Naive thymus-derived CD8-positive, alpha-beta T cell (primary cell): ENCODE results near the gene CHTF18. TPM values are rescaled to one million over a fixed set of nuclear protein-coding genes. Genes with fewer than 3 reads are reported as not detected.

ENCODE experiments used
- ATAC-seq, 2 donors: fragments of 150-1000 bp; cut with Tn5 transposase in 1 of 2; sonication (Bioruptor Pico), chemical (Tn5 transposase) in 1 of 2; 1 replicate in 1 of 2; 2 replicates in 1 of 2; pipeline ENCODE4 v1.10.0; 2021; ENCODE audit warnings: mild to moderate bottlenecking in 2 of 2, moderate library complexity in 2 of 2
- POLR2A ChIA-PET: fragments of 350-600 bp; sonication (Branson Sonifier 250); formaldehyde crosslinking; loops from one replicate; lab custom pipeline; 2021; ENCODE audit warnings: antibody characterized with exemption; lab: Charles Lee
- DNase-seq, 10 donors: peaks; one replicate each; pipeline versions ENCODE4 v3.0.0 to v3.0.0-alpha.2; 2020 to 2022
- H3K27ac Mint-ChIP-seq, 10 donors: one replicate each; pipeline ENCODE4 v1.8.0; 2020 to 2022; ENCODE audit warnings: mild to moderate bottlenecking in 10 of 10, mixed read lengths in 10 of 10, moderate library complexity in 4 of 10, inconsistent platforms in 1 of 10
- H3K27me3 Mint-ChIP-seq, 5 donors: one replicate each; pipeline ENCODE4 v1.8.0; 2021 to 2022; ENCODE audit warnings: mixed read lengths in 5 of 5
- H3K36me3 Mint-ChIP-seq, 3 donors: one replicate each; pipeline ENCODE4 v1.8.0; 2020 to 2022; ENCODE audit warnings: mixed read lengths in 3 of 3, mild to moderate bottlenecking in 2 of 3, inconsistent platforms in 1 of 3
- H3K4me1 Mint-ChIP-seq, 4 donors: one replicate each; pipeline ENCODE4 v1.8.0; 2021 to 2022; ENCODE audit warnings: mixed read lengths in 4 of 4
- H3K4me3 Mint-ChIP-seq, 10 donors: one replicate each; pipeline ENCODE4 v1.8.0; 2020 to 2022; ENCODE audit warnings: mild to moderate bottlenecking in 10 of 10, mixed read lengths in 10 of 10, moderate library complexity in 6 of 10, inconsistent platforms in 1 of 10
- H3K9me3 Mint-ChIP-seq, 9 donors: one replicate each; pipeline ENCODE4 v1.8.0; 2020 to 2022; ENCODE audit warnings: mixed read lengths in 9 of 9, mild to moderate bottlenecking in 3 of 9, inconsistent platforms in 1 of 9, moderate library complexity in 1 of 9
- microRNA-seq: library from miRNA; unstranded; fragments of <30 nt; microRNA quantifications from one replicate; pipeline ENCODE4 v1.2.0, GENCODE V29; 2022; ENCODE audit warnings: borderline microRNAs expressed
- polyA plus RNA-seq, 3 donors: library from polyadenylated mRNA; unstranded; fragments of 300-500 nt; fragmentation: Illumina TruSeq; gene quantifications; one replicate each; pipeline ENCODE4 v1.2.3, GENCODE V29; 2021
- total RNA-seq, 8 experiments: library from RNA in 2 of 8; stranded (reverse) in 2 of 8; gene quantifications; one replicate each; pipeline ENCODE4 v1.2.3 and lab custom pipeline; 2021 to 2026

Gene CHTF18
- total and polyA plus RNA-seq, 5 experiments from 2014 or later = 3.5 to 54.3 (median 4.3) TPM

- no peaks in the 10 kb centered on the region for H3K36me3 Mint-ChIP-seq
- no peaks in the 10 kb centered on the region for H3K9me3 Mint-ChIP-seq
- H3K27me3 Mint-ChIP-seq = no peaks in the 10 kb centered on the region
- H3K27ac Mint-ChIP-seq = no peak overlapping the region
- no peak overlapping the region for H3K4me3 Mint-ChIP-seq
- H3K4me1 Mint-ChIP-seq = no peaks in the 10 kb centered on the region
- DNase-seq (peak in 1 of 10 donors; percentile 41), ATAC-seq (no peak)
- POLR2A ChIA-PET = no interaction called here
Observed at GRCh38 chr16:844638-845350, 56.4 kb downstream of the CHTF18 start.

- Mint-ChIP-seq H3K36me3 (no peaks in the 10 kb centered on the region), H3K4me3 (no peak overlapping the region), H3K4me1 (peaks cover 0 to 4% (median 0%) of the 10 kb centered on the region in 4 donors), H3K27ac (no peak overlapping the region), H3K9me3 (peaks cover 0 to 3% (median 0%) of the 10 kb centered on the region in 9 donors), H3K27me3 (no peaks in the 10 kb centered on the region)
- POLR2A ChIA-PET = no interaction called here
- ATAC-seq (no peak), DNase-seq (no peak)
Observed at GRCh38 chr16:845351-845745, 56.9 kb downstream of the CHTF18 start.

GRCh38 chr16:847151-847550 is 58.7 kb downstream of the CHTF18 start:
- H3K9me3 Mint-ChIP-seq = peaks cover 0 to 3% (median 0%) of the 10 kb centered on the region in 9 donors
- no peak overlapping the region for H3K4me3 Mint-ChIP-seq
- no peak overlapping the region for H3K27ac Mint-ChIP-seq
- H3K27me3 Mint-ChIP-seq = no peaks in the 10 kb centered on the region
- H3K36me3 Mint-ChIP-seq = no peaks in the 10 kb centered on the region
- H3K4me1 Mint-ChIP-seq = peaks cover 0 to 4% (median 0%) of the 10 kb centered on the region in 4 donors
- POLR2A ChIA-PET = no interaction called here
- peak in 1 of 10 donors; percentile 44 for DNase-seq
- no peak for ATAC-seq

Small RNA genes lying within 50 kb of the gene (microRNA-seq; reads per million reads assigned to microRNA genes)
- gene MIR662 = not detected

Other genes starting within 250 kb of the CHTF18 start
- not detected for gene PRR35, start 228.2 kb upstream of the CHTF18 start, total RNA-seq
- not detected for gene PRR35, start 228.2 kb upstream of the CHTF18 start, polyA plus RNA-seq
- gene NHLRC4, start 221.6 kb upstream of the CHTF18 start, total RNA-seq = 1 to 10 TPM; 4.7 to 5.3 TPM
- gene NHLRC4, start 221.6 kb upstream of the CHTF18 start, polyA plus RNA-seq = 1 to 10 TPM; 1.5 to 3.3 (median 1.7) TPM
- 10 to 100 TPM; 55.8 to 59.0 TPM for gene PIGQ, start 218.7 kb upstream of the CHTF18 start, total RNA-seq
- gene PIGQ, start 218.7 kb upstream of the CHTF18 start, polyA plus RNA-seq = 10 to 100 TPM in 1 of 3 donors, 1 to 10 TPM in 2; 8.8 to 13.4 (median 9.3) TPM
- gene RAB40C, start 198.6 kb upstream of the CHTF18 start, total RNA-seq = 10 to 100 TPM; 18.6 to 19.9 TPM
- 10 to 100 TPM in 1 of 3 donors, 1 to 10 TPM in 2; 5.8 to 14.6 (median 6.2) TPM for gene RAB40C, start 198.6 kb upstream of the CHTF18 start, polyA plus RNA-seq
- gene WFIKKN1, start 157.6 kb upstream of the CHTF18 start, total RNA-seq = under 1 TPM; 0.47 to 0.57 TPM
- gene WFIKKN1, start 157.6 kb upstream of the CHTF18 start, polyA plus RNA-seq = under 1 TPM in 1 of 3 donors, not detected in 2; 0.07 TPM
- 10 to 100 TPM; 69.2 to 72.6 TPM for gene METTL26, start 152.3 kb upstream of the CHTF18 start, total RNA-seq
- 10 to 100 TPM; 88.4 to 98.4 (median 89.8) TPM for gene METTL26, start 152.3 kb upstream of the CHTF18 start, polyA plus RNA-seq
- gene MCRIP2, start 146.8 kb upstream of the CHTF18 start, total RNA-seq = 10 to 100 TPM; 31.9 to 32.2 TPM
- gene MCRIP2, start 146.8 kb upstream of the CHTF18 start, polyA plus RNA-seq = 10 to 100 TPM; 28.1 to 36.6 (median 35.5) TPM
- gene WDR90, start 139.3 kb upstream of the CHTF18 start, total RNA-seq = 10 to 100 TPM; 17.8 to 19.2 TPM
- gene WDR90, start 139.3 kb upstream of the CHTF18 start, polyA plus RNA-seq = 1 to 10 TPM in 2 of 3 donors, under 1 TPM in 1; 0.27 to 2.5 (median 1.5) TPM
- 100 to 1,000 TPM; 220 TPM for gene RHOT2, start 120.5 kb upstream of the CHTF18 start, total RNA-seq
- 10 to 100 TPM; 25.1 to 44.8 (median 31.8) TPM for gene RHOT2, start 120.5 kb upstream of the CHTF18 start, polyA plus RNA-seq
- 1 to 10 TPM; 1.3 to 1.4 TPM for gene RHBDL1, start 112.9 kb upstream of the CHTF18 start, total RNA-seq
- gene RHBDL1, start 112.9 kb upstream of the CHTF18 start, polyA plus RNA-seq = not detected
- gene STUB1, start 108.2 kb upstream of the CHTF18 start, total RNA-seq = 100 to 1,000 TPM in 1 of 2 experiments, 10 to 100 TPM in 1; 86.4 to 103 TPM
- gene STUB1, start 108.2 kb upstream of the CHTF18 start, polyA plus RNA-seq = 100 to 1,000 TPM; 133 to 142 (median 135) TPM
- gene JMJD8, start 104.3 kb upstream of the CHTF18 start, total RNA-seq = 10 to 100 TPM; 40.8 to 41.2 TPM
- gene JMJD8, start 104.3 kb upstream of the CHTF18 start, polyA plus RNA-seq = 10 to 100 TPM; 31.7 to 62.8 (median 46.0) TPM
- 10 to 100 TPM; 16.1 to 18.4 TPM for gene WDR24, start 98.2 kb upstream of the CHTF18 start, total RNA-seq
- gene WDR24, start 98.2 kb upstream of the CHTF18 start, polyA plus RNA-seq = 10 to 100 TPM; 12.7 to 18.9 (median 14.7) TPM
- 10 to 100 TPM; 28.4 to 29.3 TPM for gene FBXL16, start 82.8 kb upstream of the CHTF18 start, total RNA-seq
- gene FBXL16, start 82.8 kb upstream of the CHTF18 start, polyA plus RNA-seq = 10 to 100 TPM in 1 of 3 donors, 1 to 10 TPM in 2; 3.0 to 22.0 (median 9.5) TPM
- 10 to 100 TPM; 13.1 to 14.4 TPM for gene METRN, start 73.5 kb upstream of the CHTF18 start, total RNA-seq
- 10 to 100 TPM; 22.1 to 40.9 (median 35.8) TPM for gene METRN, start 73.5 kb upstream of the CHTF18 start, polyA plus RNA-seq
- gene ANTKMT, start 67.5 kb upstream of the CHTF18 start, total RNA-seq = 10 to 100 TPM; 44.3 to 48.2 TPM
- gene ANTKMT, start 67.5 kb upstream of the CHTF18 start, polyA plus RNA-seq = 100 to 1,000 TPM in 2 of 3 donors, 10 to 100 TPM in 1; 93.5 to 128 (median 113) TPM
- 10 to 100 TPM; 12.0 to 15.1 TPM for gene CCDC78, start 62.2 kb upstream of the CHTF18 start, total RNA-seq
- 1 to 10 TPM in 2 of 3 donors, not detected in 1; 1.1 to 1.4 TPM for gene CCDC78, start 62.2 kb upstream of the CHTF18 start, polyA plus RNA-seq
- 10 to 100 TPM; 50.1 to 67.0 TPM for gene HAGHL, start 61.5 kb upstream of the CHTF18 start, total RNA-seq
- 1 to 10 TPM; 5.0 to 6.2 (median 6.0) TPM for gene HAGHL, start 61.5 kb upstream of the CHTF18 start, polyA plus RNA-seq
- 10 to 100 TPM; 56.0 to 56.4 TPM for gene CIAO3, start 47.6 kb upstream of the CHTF18 start, total RNA-seq
- 10 to 100 TPM; 13.7 to 25.7 (median 16.9) TPM for gene CIAO3, start 47.6 kb upstream of the CHTF18 start, polyA plus RNA-seq
- not detected for gene MSLN, start 27.9 kb upstream of the CHTF18 start, total RNA-seq
- not detected for gene MSLN, start 27.9 kb upstream of the CHTF18 start, polyA plus RNA-seq
- 10 to 100 TPM; 27.7 to 29.1 TPM for gene RPUSD1, start 239 bp upstream of the CHTF18 start, total RNA-seq
- gene RPUSD1, start 239 bp upstream of the CHTF18 start, polyA plus RNA-seq = 10 to 100 TPM; 19.7 to 32.2 (median 22.0) TPM
- gene GNG13, start 12.1 kb downstream of the CHTF18 start, total RNA-seq = not detected
- not detected for gene GNG13, start 12.1 kb downstream of the CHTF18 start, polyA plus RNA-seq
- gene LMF1, start 182.4 kb downstream of the CHTF18 start, total RNA-seq = 10 to 100 TPM; 40.7 to 45.1 TPM
- 10 to 100 TPM; 12.2 to 13.6 (median 12.9) TPM for gene LMF1, start 182.4 kb downstream of the CHTF18 start, polyA plus RNA-seq
- gene SOX8, start 193.2 kb downstream of the CHTF18 start, total RNA-seq = 1 to 10 TPM; 3.0 to 4.3 TPM
- 1 to 10 TPM; 1.3 to 5.1 (median 1.3) TPM for gene SOX8, start 193.2 kb downstream of the CHTF18 start, polyA plus RNA-seq